ENCODE measurements around the gene SEMA3C.

SEMA3C gene

GRCh38 chr7:80826520-80827238 lies 92.2 kb downstream of the SEMA3C start:
- TF ChIP-seq POLR2A (IDR thresholded peaks at IDR 0.05; ENCODE audit: low read length) (no peak), GATA1 (IDR thresholded peaks at IDR 0.05; ENCODE audit: low read depth, low read length) (no peak)
- DNase-seq: no peak

- DNase-seq: no peak
- TF ChIP-seq POLR2A (IDR thresholded peaks at IDR 0.05; ENCODE audit: low read length): no peak
- TF ChIP-seq GATA1 (IDR thresholded peaks at IDR 0.05; ENCODE audit: low read depth, low read length): no peak
These were observed 93.4 kb downstream of the SEMA3C start for GRCh38 chr7:80825499-80825898.

DNA sequence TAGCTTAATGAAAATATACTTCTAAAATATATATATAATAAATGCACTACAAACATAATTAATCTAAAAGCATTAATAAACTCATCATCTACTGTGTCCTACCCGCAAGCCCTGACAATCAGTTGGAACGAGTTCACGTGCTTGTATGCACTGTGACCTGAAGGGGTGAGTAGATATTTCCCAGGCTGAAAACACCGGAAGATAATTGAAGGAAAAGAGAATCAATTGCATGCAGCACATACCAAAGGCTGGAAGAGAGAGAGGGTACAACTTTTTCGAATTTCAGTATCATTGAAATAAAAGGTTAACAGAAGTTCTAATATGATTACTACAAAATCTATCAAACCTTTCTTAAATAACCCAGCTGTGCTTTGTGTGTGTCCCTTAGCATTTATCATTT lies 94.6 kb downstream of the SEMA3C start:
- no peak for DNase-seq
- no peak for TF ChIP-seq POLR2A (IDR thresholded peaks at IDR 0.05; ENCODE audit: low read length)
- TF ChIP-seq GATA1 (IDR thresholded peaks at IDR 0.05; ENCODE audit: low read depth, low read length): no peak

DNA sequence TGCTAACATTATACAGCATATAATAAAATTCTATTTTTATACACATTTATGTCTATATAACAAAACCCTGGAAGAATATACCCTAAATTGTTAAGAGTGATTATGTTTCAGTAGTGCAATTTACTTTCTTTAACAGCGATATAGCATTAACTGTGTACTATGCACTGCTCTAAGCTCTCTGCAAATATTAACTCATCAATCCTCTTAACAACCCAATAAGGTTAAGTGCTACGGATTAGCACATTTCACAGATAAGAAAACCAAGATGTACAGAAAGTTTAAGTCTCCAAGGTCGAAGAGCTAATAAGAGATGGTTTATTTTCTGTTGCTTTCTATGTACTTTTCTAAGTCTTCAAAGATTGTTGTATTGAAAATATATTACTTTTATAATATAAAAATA lies 95.8 kb downstream of the SEMA3C start:
- DNase-seq: no peak
- TF ChIP-seq GATA1 (IDR thresholded peaks at IDR 0.05; ENCODE audit: low read depth, low read length) (no peak), POLR2A (IDR thresholded peaks at IDR 0.05; ENCODE audit: low read length) (no peak)

- TF ChIP-seq GATA1 (IDR thresholded peaks at IDR 0.05; ENCODE audit: low read depth, low read length) (no peak), POLR2A (IDR thresholded peaks at IDR 0.05; ENCODE audit: low read length) (no peak)
- no peak for DNase-seq
These were observed 97.0 kb downstream of the SEMA3C start for GRCh38 chr7:80821771-80822319.

DNA sequence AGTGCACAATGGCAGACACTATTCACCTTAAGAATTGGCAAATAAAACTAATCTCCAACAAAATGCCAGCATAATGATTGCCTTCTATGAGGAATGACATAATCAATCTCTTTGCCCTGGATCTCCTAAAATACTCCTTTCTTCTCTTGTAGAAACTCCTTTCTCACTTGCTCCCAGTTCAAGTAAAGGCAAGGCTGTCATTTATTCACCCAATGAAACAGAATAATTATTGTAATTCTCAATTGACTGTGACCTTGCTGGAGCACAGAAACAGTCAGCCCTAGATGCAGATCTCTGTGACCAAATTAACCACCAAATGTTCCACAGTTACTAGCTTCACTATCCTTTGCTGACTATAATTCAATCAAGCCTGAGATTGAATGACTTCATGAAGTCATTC lies 99.3 kb downstream of the SEMA3C start:
- TF ChIP-seq POLR2A (IDR thresholded peaks at IDR 0.05; ENCODE audit: low read length): no peak
- no peak for TF ChIP-seq GATA1 (IDR thresholded peaks at IDR 0.05; ENCODE audit: low read depth, low read length)
- DNase-seq: no peak

- DNase-seq: no peak
- TF ChIP-seq POLR2A (IDR thresholded peaks at IDR 0.05; ENCODE audit: low read length): no peak
- TF ChIP-seq GATA1 (IDR thresholded peaks at IDR 0.05; ENCODE audit: low read depth, low read length): no peak
These were observed 100.7 kb downstream of the SEMA3C start for GRCh38 chr7:80818181-80818580.

GRCh38 chr7:80816806-80817205 lies 102.0 kb downstream of the SEMA3C start:
- DNase-seq: no peak
- TF ChIP-seq GATA1 (IDR thresholded peaks at IDR 0.05; ENCODE audit: low read depth, low read length) (no peak), POLR2A (IDR thresholded peaks at IDR 0.05; ENCODE audit: low read length) (no peak)

DNA sequence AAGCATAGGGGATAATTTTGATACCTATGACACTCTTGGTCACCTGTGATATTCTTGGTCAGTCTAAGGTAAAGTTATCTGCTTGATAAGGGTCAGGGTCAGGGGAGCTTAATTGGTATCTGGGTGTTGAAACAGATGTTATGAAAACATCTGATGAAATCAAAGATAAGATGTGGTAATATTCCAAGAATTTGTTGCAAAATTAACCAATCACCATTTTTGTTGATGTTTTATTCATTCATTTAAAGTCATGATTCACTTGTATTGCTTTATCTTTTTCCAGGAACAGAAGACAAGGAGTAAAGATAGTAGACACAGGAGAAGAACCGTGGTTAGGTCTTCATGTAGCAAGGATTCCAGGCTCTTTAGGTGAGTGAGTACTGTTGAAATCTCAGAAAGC lies 103.1 kb downstream of the SEMA3C start:
- no peak for DNase-seq
- no peak for TF ChIP-seq POLR2A (IDR thresholded peaks at IDR 0.05; ENCODE audit: low read length)
- no peak for TF ChIP-seq GATA1 (IDR thresholded peaks at IDR 0.05; ENCODE audit: low read depth, low read length)

- TF ChIP-seq POLR2A (IDR thresholded peaks at IDR 0.05; ENCODE audit: low read length): no peak
- no peak for TF ChIP-seq GATA1 (IDR thresholded peaks at IDR 0.05; ENCODE audit: low read depth, low read length)
- no peak for DNase-seq
These were observed 109.3 kb downstream of the SEMA3C start for GRCh38 chr7:80809545-80809944.

DNA sequence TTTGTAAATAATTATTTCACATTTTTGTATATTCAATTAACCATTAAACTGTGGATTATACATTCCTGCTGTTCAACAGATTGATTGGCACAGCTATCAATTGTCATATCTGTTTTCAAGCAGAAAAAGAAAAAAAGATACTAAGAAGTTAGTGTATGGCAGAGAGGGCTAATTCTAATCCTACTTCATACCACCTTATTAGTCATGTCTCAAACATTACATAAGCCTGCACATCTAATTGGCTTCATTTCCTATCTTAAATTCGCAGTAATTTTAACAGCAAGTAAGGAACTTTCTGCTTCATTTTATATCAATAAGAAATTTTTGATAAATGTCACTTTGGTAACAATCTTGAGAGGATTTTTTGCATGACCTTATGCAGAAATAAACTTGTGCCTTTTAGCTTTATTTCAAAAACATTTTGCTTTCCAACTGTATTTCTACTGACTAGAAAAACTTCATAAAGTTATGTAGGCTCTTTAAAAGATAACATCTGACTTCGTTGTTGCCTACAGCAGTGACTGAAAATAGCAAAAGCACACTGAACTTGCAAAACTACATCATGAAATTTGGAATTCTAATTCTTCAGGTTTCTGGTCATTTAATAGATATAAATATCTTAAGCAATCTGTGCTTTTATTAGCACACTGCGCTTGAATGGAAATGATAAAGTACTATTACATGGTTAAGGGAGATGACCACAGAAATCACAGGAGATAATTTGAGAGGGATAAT lies 111.5 kb downstream of the SEMA3C start:
- DNase-seq: no peak
- TF ChIP-seq POLR2A (IDR thresholded peaks at IDR 0.05; ENCODE audit: low read length): no peak
- TF ChIP-seq GATA1 (IDR thresholded peaks at IDR 0.05; ENCODE audit: low read depth, low read length): no peak

GRCh38 chr7:80806663-80807062 lies 112.2 kb downstream of the SEMA3C start:
- no peak for DNase-seq
- TF ChIP-seq POLR2A (IDR thresholded peaks at IDR 0.05; ENCODE audit: low read length) (no peak), GATA1 (IDR thresholded peaks at IDR 0.05; ENCODE audit: low read depth, low read length) (no peak)

DNA sequence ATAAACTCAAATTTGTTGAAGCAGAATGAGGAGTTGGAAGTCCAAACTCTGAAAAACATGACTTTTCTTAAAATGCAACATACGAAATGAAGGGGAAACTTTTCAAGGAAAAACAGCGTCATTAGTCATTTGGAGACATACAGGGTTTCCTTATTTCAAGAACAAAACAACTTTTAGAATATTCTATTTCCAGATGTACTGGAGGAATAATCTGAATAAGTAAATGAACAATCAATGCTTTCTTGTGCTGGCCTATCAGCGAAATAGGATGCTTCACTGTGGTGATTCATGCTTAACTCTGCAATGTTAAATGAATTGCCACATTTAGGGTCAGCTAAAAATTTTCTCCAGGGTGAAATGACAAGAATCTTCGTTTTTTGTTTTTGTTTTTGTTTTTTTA lies 114.3 kb downstream of the SEMA3C start:
- no peak for TF ChIP-seq POLR2A (IDR thresholded peaks at IDR 0.05; ENCODE audit: low read length)
- no peak for TF ChIP-seq GATA1 (IDR thresholded peaks at IDR 0.05; ENCODE audit: low read depth, low read length)
- DNase-seq: no peak

DNA sequence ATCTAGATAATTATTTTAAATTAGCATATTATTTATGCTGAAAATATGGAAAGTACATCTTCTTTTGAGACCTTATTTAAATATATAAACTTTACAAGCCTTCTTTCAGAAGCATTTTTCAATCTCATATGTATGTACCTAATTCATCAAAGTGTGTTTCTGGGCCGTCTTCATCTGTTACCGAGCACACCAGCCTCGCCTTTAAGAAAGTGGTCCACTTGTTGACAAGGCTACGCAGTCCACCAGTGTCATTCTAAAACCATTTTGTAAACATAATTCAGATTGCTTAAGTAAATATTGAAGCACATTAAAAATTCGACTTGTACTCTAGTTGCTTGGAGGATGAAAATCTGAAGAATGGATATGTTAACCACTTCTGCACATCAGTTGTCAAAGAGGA lies 116.3 kb downstream of the SEMA3C start:
- no peak for TF ChIP-seq GATA1 (IDR thresholded peaks at IDR 0.05; ENCODE audit: low read depth, low read length)
- no peak for TF ChIP-seq POLR2A (IDR thresholded peaks at IDR 0.05; ENCODE audit: low read length)
- DNase-seq: no peak
